GM18526 (cell line): ENCODE results near the gene ULK4.

Experiments
- POLR2A ChIP-seq: IDR thresholded peaks from 3 replicates; pipeline ENCODE4 v1.6.1; 2011; ENCODE audit not compliant: insufficient read length; ENCODE audit errors: extremely low read depth

ULK4 gene

DNA sequence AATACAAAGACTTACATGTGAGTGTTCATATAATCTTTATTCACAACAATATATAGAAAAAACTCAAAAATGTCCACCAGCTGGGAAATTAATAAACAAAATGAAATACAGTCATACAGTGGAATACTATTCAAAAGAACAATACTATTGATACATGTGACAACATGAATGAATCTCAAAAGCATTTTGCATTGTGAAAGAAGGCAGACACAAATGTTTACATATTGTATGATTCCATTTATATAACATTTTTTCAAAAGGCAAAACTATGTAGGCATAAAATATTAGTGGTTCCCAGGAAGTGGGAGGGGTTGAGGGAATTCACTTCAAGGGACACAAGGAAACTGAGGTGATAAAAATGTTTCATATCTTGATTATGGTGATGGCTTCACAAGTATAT lies 459.4 kb downstream of the ULK4 start:
- no peak for TF ChIP-seq POLR2A

DNA sequence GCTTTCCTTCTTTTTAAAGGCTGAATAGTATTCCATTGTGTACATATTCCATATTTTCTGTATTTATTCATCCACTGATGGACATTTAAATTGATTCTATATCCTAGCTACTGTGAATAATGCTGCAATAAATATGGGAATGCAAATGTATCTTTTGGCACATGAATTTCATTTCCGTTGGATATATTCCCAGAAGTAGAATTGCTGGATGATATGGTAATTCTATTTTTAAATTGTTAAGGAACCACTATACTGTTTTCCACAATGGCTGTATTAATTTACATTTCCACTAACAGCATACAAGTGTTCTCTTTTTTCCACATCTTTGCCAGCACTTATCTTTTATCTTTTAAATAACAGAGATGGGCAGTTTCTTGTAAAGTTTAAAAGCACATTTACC lies 459.9 kb downstream of the ULK4 start:
- no peak for TF ChIP-seq POLR2A

DNA sequence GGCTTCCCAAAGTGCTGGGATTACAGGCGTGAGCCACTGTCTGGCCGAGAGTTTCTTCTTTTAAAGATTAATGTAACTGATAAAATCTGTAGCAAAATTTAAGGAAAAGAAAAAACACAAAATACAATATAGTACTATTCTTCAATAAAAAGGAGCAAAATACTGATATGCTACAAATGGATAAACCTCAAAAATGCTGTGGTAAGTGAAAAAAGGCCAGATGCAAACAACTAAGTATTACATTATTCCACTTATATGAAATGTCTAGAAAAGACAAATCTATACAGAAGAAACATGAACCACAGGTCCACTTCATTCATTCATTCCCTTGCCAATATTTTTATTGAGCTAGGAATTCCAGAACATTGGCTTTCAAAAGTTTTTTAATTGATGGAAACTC lies 463.1 kb downstream of the ULK4 start:
- no peak for TF ChIP-seq POLR2A

GRCh38 chr3:41490360-41490759 lies 471.5 kb downstream of the ULK4 start:
- no peak for TF ChIP-seq POLR2A

GRCh38 chr3:41489231-41489630 lies 472.7 kb downstream of the ULK4 start:
- no peak for TF ChIP-seq POLR2A

DNA sequence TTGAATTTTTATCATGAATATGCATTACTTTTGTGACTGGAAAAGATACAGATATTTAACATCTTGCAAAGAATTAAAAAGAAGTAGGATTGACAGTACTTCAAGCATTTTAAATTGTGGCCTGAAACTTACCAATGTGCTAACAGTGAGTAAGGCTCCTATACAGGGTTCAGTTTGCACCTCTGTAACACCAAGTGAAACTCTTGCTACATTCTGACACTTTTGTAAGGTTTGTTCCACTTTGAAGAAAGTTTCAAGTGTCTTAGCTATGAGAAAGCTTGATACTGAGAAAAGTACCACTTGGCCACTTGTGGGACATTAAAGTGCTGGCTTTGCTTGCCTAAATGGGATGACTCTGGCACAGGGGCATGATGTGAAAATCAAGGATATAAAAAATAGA lies 473.4 kb downstream of the ULK4 start:
- TF ChIP-seq POLR2A, result no peak

DNA sequence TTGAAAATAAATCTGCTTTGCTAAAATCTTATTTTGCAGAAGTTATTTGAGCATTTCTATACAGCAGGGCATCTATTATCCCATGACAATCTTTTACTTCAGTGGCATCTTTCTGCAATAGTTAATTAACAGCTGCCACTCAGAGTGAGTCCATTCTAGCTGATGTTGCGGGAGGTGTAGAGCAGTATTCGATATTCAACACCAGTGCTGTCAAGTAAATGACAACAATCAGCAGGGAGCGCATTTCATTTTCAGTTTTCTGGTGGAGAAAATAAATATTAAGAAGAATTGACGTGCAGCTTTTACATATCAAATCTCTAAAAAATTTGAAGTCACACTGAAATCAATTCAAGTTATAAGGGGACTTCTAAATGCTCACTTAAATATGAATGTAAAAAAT lies 476.4 kb downstream of the ULK4 start:
- TF ChIP-seq POLR2A, result no peak

GRCh38 chr3:41482134-41482533 lies 479.8 kb downstream of the ULK4 start:
- no peak for TF ChIP-seq POLR2A

- no peak for TF ChIP-seq POLR2A
Measured at GRCh38 chr3:41478278-41478677, 483.6 kb downstream of the ULK4 start.

GRCh38 chr3:41477399-41478014 lies 484.4 kb downstream of the ULK4 start:
- TF ChIP-seq POLR2A, result no peak

- no peak for TF ChIP-seq POLR2A
Measured at GRCh38 chr3:41469083-41469482, 492.8 kb downstream of the ULK4 start.

GRCh38 chr3:41467481-41467880 lies 494.4 kb downstream of the ULK4 start:
- TF ChIP-seq POLR2A, result no peak

GRCh38 chr3:41464858-41465257 lies 497.0 kb downstream of the ULK4 start:
- TF ChIP-seq POLR2A, result no peak

DNA sequence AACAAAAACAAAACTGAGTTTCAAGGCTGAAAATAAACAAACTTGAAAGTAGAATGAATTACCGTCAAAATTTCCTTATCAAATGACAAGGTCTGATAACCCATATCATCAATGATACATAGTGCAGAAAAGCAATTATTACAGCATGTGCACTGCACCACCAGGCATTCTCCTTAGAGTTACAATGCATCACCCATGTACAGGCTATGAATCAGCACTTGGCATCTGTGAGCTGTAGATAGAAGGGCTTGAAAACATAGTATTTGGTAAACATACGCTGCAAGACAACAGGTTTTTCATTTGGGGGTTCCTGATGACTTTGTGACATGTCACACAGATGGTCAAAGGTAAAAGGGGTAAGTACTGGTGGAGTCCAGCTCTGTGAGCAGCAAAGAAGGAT lies 497.5 kb downstream of the ULK4 start:
- TF ChIP-seq POLR2A, result no peak

GRCh38 chr3:41462103-41462691 lies 499.7 kb downstream of the ULK4 start:
- TF ChIP-seq POLR2A, result no peak

GRCh38 chr3:41460736-41461135 lies 501.2 kb downstream of the ULK4 start:
- no peak for TF ChIP-seq POLR2A

GRCh38 chr3:41457176-41457575 lies 504.7 kb downstream of the ULK4 start:
- no peak for TF ChIP-seq POLR2A
